OCI-LY7 (cell line): Measurements from ENCODE around the gene PLD2.

ENCODE experiments used
- EZH2phosphoT487 ChIP-seq: fragments of 200-600 bp; sonication (generic); IDR thresholded peaks from 2 replicates; pipeline ENCODE4 v1.6.1; 2018; ENCODE audit warnings: low read depth, borderline replicate concordance, mild to moderate bottlenecking, mixed run types, antibody characterized with exemption, low read length, moderate library complexity, mixed read lengths
- TF ChIP-seq, protein P1 (sequence below): fragments of 200-600 bp; sonication (generic); conservative IDR thresholded peaks from 2 replicates; pipeline ENCODE4 v1.5.1; 2014; ENCODE audit warnings: mild to moderate bottlenecking, antibody characterized with exemption, low read length, moderate library complexity, mixed read lengths

DNA sequence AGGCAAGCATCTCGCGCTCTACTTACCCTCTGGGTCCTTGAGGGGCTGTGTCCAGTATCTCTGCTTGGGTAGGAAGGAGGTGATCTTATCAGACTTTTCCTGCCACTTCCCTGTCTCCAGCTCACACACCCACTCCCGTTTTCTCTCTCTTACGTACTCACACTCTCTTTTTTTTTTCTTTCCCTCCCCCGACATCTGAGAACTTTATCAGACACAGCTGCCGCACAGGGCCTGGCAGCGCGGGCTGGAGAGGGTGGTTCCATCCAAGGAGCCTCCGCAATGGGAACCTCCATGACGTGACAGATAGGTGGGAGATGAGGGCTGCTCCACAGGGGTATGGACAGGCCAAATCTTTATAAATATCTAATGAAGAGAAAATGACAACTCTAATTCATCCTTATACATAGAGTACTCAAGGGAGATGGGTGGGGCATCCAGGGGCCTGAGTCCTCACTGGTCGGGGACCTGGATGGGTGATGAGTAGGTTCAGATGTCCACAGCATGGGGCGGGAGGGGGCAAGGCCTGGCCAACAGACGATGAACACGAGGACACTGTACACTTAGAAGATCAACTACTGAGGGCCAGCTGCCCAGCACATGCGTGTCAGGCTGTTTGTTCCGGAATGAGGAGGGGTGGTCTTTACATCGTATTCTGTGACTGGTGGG, 49.5 kb downstream of the PLD2 start:
- TF ChIP-seq, protein P1, sequence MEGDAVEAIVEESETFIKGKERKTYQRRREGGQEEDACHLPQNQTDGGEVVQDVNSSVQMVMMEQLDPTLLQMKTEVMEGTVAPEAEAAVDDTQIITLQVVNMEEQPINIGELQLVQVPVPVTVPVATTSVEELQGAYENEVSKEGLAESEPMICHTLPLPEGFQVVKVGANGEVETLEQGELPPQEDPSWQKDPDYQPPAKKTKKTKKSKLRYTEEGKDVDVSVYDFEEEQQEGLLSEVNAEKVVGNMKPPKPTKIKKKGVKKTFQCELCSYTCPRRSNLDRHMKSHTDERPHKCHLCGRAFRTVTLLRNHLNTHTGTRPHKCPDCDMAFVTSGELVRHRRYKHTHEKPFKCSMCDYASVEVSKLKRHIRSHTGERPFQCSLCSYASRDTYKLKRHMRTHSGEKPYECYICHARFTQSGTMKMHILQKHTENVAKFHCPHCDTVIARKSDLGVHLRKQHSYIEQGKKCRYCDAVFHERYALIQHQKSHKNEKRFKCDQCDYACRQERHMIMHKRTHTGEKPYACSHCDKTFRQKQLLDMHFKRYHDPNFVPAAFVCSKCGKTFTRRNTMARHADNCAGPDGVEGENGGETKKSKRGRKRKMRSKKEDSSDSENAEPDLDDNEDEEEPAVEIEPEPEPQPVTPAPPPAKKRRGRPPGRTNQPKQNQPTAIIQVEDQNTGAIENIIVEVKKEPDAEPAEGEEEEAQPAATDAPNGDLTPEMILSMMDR = no peak
- TF ChIP-seq EZH2phosphoT487 = no peak
